Sigmoid colon (tissue), 7 donors: ENCODE results near the gene TBC1D22A. TPM values are rescaled to one million over a fixed set of nuclear protein-coding genes. Genes with fewer than 3 reads are reported as not detected.

Experiments used
- DNase-seq: peaks from one replicate; pipeline ENCODE4 v3.0.0-alpha.2; 2019
- H3K27ac ChIP-seq, 4 donors: fragments of 200-600 bp; sonication (generic); one replicate each; pipeline ENCODE4 v1.5.1; 2016 to 2019; ENCODE audit warnings: mild to moderate bottlenecking in 1 of 4
- H3K27me3 ChIP-seq, 3 donors: fragments of 200-600 bp; sonication (generic); one replicate each; pipeline ENCODE4 v1.5.1; 2019; ENCODE audit warnings: mild to moderate bottlenecking in 1 of 3
- H3K36me3 ChIP-seq, 4 donors: fragments of 200-600 bp; sonication (generic); one replicate each; pipeline ENCODE4 v1.5.1; 2016 to 2019
- H3K4me1 ChIP-seq, 4 donors: fragments of 200-600 bp; sonication (generic); one replicate each; pipeline ENCODE4 v1.5.1; 2017 to 2019
- H3K4me3 ChIP-seq, 4 donors: fragments of 200-600 bp; sonication (generic); one replicate each; pipeline ENCODE4 v1.5.1; 2017 to 2019; ENCODE audit warnings: mild to moderate bottlenecking in 2 of 4, moderate library complexity in 1 of 4
- H3K9me3 ChIP-seq, 4 donors: fragments of 200-600 bp in 3 of 4; sonication (generic) in 3 of 4; one replicate each; pipeline versions ENCODE4 v1.5.1 to v1.6.1; 2013 to 2019
- EP300 ChIP-seq, 4 donors: sonication (generic); formaldehyde crosslinking; IDR thresholded peaks; one replicate each; pipeline ENCODE4 v1.6.1; 2017; ENCODE audit warnings: antibody characterized with exemption in 4 of 4
- POLR2A ChIP-seq, 2 donors: fragments of 450-650 bp; IDR thresholded peaks; one replicate each; pipeline ENCODE4 v1.6.1; 2016; ENCODE audit warnings: antibody characterized with exemption in 2 of 2, mild to moderate bottlenecking in 2 of 2, moderate library complexity in 2 of 2
- POLR2AphosphoS5 ChIP-seq, 4 donors: sonication (generic); formaldehyde crosslinking; IDR thresholded peaks; one replicate each; pipeline ENCODE4 v1.6.1; 2017; ENCODE audit warnings: antibody characterized with exemption in 4 of 4
- WGBS, 2 donors: extraction: QIAGEN DNeasy Blood & Tissue Kit; methylation state at CpG; one replicate each; pipeline ENCODE4 v1.1.7; 2013; 5-methylcytosine and 5-hydroxymethylcytosine counted together
- intact Hi-C: fragments of 100-400 bp; cut with DNase I; formaldehyde crosslinking; loops from one replicate; pipeline ENCODE4 v1.15.1; 2023
- polyA plus RNA-seq, 3 donors: library from polyadenylated mRNA; stranded (reverse); fragments of 200-250 nt; gene quantifications; one replicate each; pipeline ENCODE4 v1.2.3, GENCODE V29; 2013
- total RNA-seq, 4 donors: library from RNA; depleted of rRNA; stranded (reverse); fragments of >200 nt; gene quantifications; one replicate each; pipeline ENCODE4 v1.1.0, GENCODE V29; 2016
- TF ChIP-seq, protein P1 (sequence below), 4 experiments: fragments of 450-650 bp in 3 of 4; fragments of 200-600 bp in 1 of 4; IDR thresholded peaks; one replicate each; pipeline ENCODE4 v1.5.1; 2016 to 2019; ENCODE audit warnings: antibody characterized with exemption in 4 of 4, mild to moderate bottlenecking in 3 of 4, moderate library complexity in 2 of 4
- donor health status: healthy with polysubstance abuse.
- donor health status: Bipolar disorder and iron deficiency.
- donor health status: healthy.

Gene TBC1D22A
- total and polyA plus RNA-seq, 7 donors: 13.6 to 34.6 (median 14.3) TPM

DNA sequence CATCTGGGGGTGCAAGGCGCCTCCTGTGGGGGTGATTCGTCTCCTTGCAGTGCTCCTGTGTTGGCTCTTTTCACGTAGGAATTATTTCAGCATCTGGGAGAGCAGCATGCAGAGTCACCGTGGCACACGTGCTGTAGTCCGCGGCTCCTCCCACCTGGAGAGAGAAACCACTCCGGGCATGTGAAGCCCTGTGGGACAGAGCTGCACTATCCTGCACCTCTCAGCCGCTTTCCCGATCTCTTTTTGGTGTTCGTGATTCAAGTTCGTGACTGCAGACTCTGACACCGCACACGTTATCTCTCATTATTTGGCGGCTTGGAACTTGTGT lies 394.6 kb downstream of the TBC1D22A start:
- no peaks in the 10 kb centered on the region for H3K36me3 ChIP-seq
- H3K4me3 ChIP-seq: no peak overlapping the region
- intact Hi-C loops: loop anchor here (10.0 kb wide), 1 partner anchor 322 kb away; no protein-coding TSS in a partner anchor
- DNase-seq: no peak
- no peak overlapping the region for H3K27ac ChIP-seq
- peaks cover 0 to 4% (median 1%) of the 10 kb centered on the region in 4 donors for H3K9me3 ChIP-seq
- TF ChIP-seq POLR2AphosphoS5 (IDR thresholded peaks at IDR 0.05) (no peak), POLR2A (IDR thresholded peaks at IDR 0.05) (no peak), EP300 (IDR thresholded peaks at IDR 0.05) (no peak)
- TF ChIP-seq, protein P1, sequence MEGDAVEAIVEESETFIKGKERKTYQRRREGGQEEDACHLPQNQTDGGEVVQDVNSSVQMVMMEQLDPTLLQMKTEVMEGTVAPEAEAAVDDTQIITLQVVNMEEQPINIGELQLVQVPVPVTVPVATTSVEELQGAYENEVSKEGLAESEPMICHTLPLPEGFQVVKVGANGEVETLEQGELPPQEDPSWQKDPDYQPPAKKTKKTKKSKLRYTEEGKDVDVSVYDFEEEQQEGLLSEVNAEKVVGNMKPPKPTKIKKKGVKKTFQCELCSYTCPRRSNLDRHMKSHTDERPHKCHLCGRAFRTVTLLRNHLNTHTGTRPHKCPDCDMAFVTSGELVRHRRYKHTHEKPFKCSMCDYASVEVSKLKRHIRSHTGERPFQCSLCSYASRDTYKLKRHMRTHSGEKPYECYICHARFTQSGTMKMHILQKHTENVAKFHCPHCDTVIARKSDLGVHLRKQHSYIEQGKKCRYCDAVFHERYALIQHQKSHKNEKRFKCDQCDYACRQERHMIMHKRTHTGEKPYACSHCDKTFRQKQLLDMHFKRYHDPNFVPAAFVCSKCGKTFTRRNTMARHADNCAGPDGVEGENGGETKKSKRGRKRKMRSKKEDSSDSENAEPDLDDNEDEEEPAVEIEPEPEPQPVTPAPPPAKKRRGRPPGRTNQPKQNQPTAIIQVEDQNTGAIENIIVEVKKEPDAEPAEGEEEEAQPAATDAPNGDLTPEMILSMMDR (IDR thresholded peaks at IDR 0.05): no peak
- 88 to 92% methylated on average over 15 of the region's 15 CpGs for WGBS, 2 donors
- no peaks in the 10 kb centered on the region for H3K27me3 ChIP-seq
- peaks cover 0 to 15% (median 12%) of the 10 kb centered on the region in 4 donors for H3K4me1 ChIP-seq

DNA sequence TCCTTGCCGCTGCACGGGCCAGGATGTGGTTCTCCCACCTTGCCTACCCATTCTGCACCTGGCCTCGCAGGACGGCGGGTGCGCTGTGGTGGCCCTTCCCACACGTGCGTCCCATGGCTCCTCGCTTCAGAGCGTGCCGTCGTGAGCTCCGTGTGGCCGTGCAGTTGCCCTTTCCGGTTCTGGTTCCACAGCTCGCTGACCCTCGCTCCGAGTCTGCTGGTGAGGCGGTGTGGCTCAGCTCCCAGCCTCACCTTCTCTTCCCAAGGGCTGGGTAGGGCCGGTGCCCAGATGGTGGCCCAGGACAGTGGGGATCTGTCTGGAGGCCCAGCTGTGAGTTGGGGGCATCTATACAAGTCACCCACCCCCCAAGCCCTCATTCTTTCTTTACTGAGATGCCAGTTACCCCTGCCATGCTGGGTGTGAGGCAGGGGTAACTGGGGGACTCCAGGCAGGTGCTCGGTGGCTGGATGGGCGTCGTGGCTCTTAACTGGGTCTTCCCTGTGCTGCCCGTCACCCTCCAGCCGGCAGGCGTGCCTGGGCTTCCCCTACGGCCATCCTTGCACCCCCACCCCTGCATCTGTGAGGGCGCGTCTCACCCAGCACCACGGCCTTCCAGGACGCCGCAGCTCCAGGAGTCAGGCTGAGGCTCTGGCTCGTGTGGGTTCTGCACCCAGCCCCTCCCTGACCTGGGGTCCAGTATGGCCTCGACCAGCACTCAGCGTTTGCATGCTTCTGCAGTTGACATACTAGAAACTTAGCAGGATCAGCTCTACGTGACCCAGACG lies 395.2 kb downstream of the TBC1D22A start:
- no peak for DNase-seq
- peaks cover 0 to 15% (median 12%) of the 10 kb centered on the region in 4 donors for H3K4me1 ChIP-seq
- H3K36me3 ChIP-seq: no peaks in the 10 kb centered on the region
- H3K4me3 ChIP-seq: no peak overlapping the region
- TF ChIP-seq EP300 (IDR thresholded peaks at IDR 0.05) (no peak), POLR2AphosphoS5 (IDR thresholded peaks at IDR 0.05) (no peak), POLR2A (IDR thresholded peaks at IDR 0.05) (no peak)
- TF ChIP-seq, protein P1 (IDR thresholded peaks at IDR 0.05): no peak
- intact Hi-C loops: loop anchor here (10.0 kb wide), 1 partner anchor 323 kb away; no protein-coding TSS in a partner anchor
- 93 to 95% methylated on average over 37 of the region's 37 CpGs for WGBS, 2 donors
- peaks cover 0 to 3% (median 1%) of the 10 kb centered on the region in 4 donors for H3K9me3 ChIP-seq
- no peaks in the 10 kb centered on the region for H3K27me3 ChIP-seq
- H3K27ac ChIP-seq: no peak overlapping the region

DNA sequence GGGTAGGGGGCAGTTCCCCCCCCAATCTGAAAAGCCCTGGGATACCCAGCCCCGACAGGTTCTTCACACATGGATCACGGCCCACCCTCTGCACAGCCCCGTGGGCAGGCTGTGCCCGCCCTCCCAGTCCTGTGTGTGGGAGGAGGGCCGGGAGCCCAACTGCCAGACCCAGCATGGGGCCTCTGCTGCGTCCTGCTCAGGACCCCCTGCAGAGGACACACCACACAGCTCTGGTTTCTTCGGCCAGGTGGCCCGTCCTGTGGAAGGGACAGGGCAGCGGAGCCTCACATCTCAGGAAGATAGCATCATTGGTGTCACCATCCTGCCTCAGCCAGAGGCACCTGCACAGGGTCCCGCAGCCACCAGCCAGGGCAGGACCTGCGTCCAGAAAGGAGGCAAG lies 396.0 kb downstream of the TBC1D22A start:
- Histone ChIP-seq H3K36me3 (no peaks in the 10 kb centered on the region), H3K27me3 (no peaks in the 10 kb centered on the region), H3K4me3 (no peak overlapping the region), H3K4me1 (peaks cover 0 to 15% (median 12%) of the 10 kb centered on the region in 4 donors), H3K27ac (no peak overlapping the region), H3K9me3 (no peaks in the 10 kb centered on the region)
- intact Hi-C loops: loop anchor here (10.0 kb wide), 1 partner anchor 324 kb away; no protein-coding TSS in a partner anchor
- WGBS, 2 donors: 89 to 95% methylated on average over 11 of the region's 11 CpGs
- TF ChIP-seq, protein P1 (IDR thresholded peaks at IDR 0.05): no peak
- TF ChIP-seq EP300 (IDR thresholded peaks at IDR 0.05) (no peak), POLR2A (IDR thresholded peaks at IDR 0.05) (no peak), POLR2AphosphoS5 (IDR thresholded peaks at IDR 0.05) (no peak)
- no peak for DNase-seq

DNA sequence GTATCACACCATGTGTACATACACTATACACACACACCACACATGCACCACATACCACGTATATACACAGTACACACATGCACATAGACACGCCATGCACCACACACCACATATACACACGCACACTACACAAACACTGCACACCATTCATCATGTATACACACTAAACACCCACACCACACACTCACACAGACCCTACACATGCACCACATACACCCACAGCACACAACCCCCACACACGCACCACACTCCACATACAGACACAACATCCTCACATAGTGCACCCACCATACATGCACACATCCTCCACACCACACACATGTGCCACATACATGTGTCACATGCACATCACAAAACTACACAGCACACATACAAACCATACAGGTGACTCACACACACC lies 397.1 kb downstream of the TBC1D22A start:
- H3K27ac ChIP-seq: no peak overlapping the region
- intact Hi-C loops: loop anchor here (10.0 kb wide), 1 partner anchor 325 kb away; no protein-coding TSS in a partner anchor
- TF ChIP-seq POLR2AphosphoS5 (IDR thresholded peaks at IDR 0.05) (no peak), EP300 (IDR thresholded peaks at IDR 0.05) (no peak), POLR2A (IDR thresholded peaks at IDR 0.05) (no peak)
- TF ChIP-seq, protein P1 (IDR thresholded peaks at IDR 0.05): no peak
- peaks cover 0 to 9% (median 5%) of the 10 kb centered on the region in 4 donors for H3K4me1 ChIP-seq
- no peaks in the 10 kb centered on the region for H3K27me3 ChIP-seq
- no peak for DNase-seq
- H3K9me3 ChIP-seq: no peaks in the 10 kb centered on the region
- no peaks in the 10 kb centered on the region for H3K36me3 ChIP-seq
- H3K4me3 ChIP-seq: no peak overlapping the region
- 96 to 98% methylated on average over 4 of the region's 4 CpGs for WGBS, 2 donors
